HG03565 (cell line): ENCODE measurements around the gene TEAD1.
"Not testable (repeated sequence)": the region's sequence is repeated elsewhere in the genome, so short reads cannot be mapped to it uniquely, and the experiment has no call there.

Source experiments
- ATAC-seq: cut with Tn5 transposase; IDR thresholded peaks from one replicate; pipeline ENCODE4 v1.9.1; 2021; ENCODE audit warnings: mild to moderate bottlenecking, moderate library complexity; ENCODE audit not compliant: unreplicated experiment

The TEAD1 gene

DNA sequence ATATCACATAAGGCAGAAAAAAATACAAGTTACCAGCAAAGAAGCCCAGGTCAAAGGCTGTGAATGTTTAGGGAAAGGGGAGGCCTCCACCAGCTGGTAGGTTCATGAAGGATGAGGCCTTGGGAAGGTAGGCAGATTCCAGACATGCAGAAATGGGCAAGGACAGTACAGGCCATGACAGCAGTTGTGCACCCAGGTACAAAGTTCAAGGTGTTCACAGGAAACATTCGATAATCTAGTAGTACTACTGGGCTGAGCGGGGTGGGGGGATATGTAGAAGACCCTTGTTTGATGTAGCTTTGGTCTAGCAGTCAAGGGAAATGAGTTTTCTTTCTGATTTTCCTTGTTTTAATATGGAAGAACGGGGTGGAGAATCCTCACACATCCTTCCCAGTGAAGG is 182.1 kb downstream of the TEAD1 start:
- ATAC-seq = no peak

DNA sequence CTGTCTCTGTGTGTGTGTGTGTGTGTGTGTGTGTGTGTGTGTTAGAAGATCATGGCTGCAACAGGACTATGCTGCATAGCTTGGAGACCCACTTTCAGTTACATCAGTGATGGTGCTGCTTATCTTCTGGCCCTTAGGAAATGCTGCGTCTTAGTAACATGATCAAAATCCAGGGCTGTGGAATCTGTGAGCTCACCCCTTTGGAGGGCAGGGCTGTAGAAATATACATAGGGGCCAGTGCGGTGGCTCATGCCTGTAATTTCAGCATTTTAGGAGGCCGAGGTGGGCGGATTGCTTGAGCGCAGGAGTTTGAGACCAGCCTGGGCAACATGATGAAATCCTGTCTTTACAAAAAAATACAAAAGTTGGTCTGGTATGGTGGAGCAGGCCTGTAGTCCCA is 183.4 kb downstream of the TEAD1 start:
- no peak for ATAC-seq

DNA sequence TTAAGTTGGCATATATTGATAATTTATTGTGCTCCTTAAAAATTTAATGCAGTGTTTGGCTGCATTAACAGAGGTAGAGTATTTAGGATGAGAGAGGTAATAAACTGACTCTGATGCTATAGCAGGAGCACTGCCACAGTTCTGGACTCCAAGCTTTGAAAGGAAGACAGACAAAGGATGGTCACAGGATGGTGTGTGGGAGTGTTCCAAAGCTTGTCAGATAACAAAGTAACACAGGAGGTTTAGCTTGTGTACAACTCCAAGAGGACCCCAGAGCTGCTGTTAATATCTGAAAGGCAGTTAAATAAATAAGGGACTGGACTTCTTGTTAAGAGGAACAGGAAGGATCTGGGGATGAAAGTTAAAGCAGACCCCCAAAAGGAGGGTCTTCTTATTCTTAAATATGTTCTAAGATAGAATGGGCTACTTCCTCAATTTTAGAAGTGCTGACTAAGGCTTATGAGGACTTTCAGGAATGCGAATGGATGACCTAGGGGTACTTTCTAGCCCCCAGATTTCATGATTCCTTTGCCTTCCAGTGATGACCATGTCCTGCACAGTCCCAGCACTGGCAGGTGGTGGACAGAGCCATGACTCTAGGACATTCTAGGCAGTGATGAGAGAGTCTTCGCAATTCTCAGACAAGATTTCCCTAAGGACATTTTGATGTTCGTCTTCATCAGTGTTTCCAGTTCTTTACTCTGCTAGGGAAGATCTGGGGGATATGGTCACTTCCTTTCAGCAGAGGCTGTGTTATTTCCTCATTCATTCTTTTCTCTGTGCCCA is 185.8 kb downstream of the TEAD1 start:
- no peak for ATAC-seq

DNA sequence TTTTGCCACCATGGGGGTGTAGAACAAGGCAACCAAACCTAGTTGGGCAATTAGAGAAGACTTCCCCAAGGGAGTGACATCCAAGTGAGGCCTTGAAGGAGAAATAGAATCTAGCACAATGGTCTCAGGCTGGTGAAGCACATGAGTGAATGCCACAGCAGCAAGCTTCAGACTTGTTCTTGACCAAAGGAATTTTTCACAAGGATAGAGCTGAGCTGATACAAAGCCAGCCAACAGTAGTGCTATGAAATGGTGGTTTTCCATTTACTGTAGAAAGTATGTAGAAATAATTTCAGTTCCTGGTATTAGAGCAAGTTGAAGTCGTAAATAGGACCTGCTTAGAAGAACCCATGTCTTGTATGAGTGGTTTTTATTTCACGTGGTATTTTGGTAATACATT is 186.6 kb downstream of the TEAD1 start:
- no peak for ATAC-seq

DNA sequence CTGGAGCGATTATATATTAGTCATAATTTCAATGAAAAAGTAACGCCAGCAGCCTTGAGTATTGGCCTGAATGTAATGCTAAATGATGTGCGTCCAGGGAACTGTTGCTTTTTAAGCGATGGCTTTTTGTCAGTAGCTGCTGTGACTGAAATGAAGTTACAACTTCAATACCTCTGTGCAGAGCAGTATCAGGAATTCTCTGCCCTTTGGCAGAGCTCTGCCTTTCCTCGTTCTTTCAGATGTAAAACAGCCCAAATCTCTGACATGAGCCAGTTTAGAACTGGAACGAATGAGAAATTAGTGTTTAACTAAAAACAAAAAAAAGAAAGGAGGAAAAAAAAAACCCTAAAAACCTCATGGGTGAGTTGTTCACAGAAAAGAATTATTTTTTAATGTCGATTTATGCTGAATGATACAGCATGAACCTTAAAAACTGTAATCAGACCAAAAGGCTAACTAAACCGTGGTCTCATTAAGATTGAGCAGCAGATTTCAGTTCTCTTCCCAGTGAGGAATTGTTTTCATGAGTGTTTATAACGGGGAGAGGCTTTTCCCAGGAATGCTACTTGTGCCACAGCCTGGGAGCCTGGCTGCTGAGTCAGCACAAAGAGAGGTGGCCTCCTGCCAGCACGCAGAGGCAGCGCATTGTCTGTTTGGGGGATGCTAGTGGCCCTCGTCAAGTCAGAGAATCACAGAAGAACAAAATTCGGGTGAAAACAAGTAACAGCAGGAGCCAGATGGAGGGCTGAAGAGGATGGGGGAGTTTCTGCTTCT is 188.7 kb downstream of the TEAD1 start:
- ATAC-seq = no peak

DNA sequence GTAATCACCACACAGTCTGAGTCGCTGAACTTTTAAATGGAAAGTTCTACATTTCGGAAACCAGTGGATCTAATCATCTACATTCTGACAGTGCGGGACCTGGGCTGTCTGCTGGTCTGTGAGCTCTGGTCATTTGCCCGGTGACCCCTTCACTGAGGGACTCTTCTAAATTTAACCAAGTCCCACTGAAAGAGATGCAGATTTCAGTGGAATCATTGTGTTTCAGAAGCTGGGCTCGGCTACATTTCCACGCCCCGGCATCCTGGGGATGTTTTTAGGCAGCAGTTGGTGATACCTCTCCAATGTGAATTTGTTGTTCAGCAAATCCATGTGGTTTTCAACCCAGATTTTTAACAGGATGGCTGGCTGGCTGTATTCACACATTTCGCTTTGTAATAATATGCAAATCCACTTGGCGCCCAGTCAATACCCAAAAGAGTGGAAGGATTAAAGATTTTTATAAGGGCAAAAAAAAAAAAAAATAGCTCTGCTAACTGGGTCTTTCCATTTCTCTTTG is 189.4 kb downstream of the TEAD1 start:
- no peak for ATAC-seq

DNA sequence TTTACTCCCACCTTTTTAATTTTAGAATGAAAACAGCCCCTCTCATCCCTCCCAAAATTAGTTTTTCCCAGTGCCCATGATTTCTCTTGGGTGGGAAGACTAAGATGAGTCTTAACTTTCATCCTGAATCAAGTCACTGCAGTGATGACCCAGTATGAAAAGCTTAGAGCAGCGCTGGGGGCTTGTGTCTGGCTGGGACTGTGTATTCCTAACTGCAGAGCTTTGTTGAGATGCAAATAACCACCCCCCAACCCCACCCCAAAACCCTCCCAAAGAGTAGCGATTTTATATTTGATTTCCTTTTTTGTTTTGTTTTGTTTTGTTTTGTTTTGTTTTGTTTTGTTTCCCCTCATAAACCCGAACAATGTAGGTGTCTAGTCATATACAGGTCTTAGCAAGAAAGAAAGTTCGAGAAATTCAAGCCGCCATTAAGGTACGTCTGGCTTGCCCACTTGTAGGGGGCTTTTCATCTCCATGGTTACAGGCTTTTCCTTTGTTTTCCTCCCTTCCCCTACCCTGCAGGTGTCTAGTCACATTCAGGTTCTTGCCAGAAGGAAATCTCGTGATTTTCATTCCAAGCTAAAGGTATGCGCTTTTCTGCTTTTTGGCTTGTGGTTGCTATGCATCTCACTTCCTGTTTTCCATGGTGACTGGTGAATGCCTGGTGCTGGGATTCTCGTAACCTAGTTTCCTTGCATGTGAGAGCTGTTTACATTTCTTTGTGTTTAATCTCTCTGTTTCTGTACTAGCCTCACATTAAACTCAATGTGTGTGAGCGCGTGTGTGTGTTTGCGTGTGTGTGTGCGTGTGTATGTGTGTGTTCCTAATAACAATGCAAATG is 190.3 kb downstream of the TEAD1 start:
- no peak for ATAC-seq

DNA sequence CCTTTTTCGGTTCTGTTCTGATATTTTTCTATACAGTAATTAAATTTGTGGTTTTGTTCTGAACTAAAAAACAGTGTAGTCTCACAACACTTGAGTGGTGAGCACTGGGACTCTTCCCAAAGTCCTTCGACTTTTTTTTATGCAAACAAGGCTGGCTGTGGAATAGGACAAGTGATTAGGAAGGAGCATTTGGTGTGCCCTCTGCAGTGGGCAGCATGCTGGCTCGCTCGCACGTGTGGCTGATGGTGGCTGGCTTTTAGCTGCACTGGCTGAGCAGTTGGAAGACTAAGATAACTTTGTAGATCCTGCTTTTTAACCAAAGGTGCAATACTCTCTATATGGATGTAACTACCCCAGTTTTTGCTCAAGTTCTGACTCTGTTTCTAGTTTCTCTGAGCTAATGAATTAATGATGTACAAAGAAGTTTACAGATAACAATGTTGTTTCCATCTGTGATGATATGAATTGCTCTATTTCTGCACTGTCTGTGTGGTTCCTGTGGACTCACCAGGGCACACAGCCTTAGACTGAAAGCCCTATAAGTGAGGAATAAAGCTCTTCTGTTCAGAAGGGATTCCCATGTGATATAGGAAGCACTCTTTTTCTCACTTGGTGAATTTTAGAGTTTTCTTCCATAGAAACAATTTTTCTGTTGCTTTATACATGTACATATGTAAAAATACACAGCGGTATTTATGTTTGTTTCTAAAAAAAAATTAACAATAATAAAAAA is 191.8 kb downstream of the TEAD1 start:
- ATAC-seq = no peak

DNA sequence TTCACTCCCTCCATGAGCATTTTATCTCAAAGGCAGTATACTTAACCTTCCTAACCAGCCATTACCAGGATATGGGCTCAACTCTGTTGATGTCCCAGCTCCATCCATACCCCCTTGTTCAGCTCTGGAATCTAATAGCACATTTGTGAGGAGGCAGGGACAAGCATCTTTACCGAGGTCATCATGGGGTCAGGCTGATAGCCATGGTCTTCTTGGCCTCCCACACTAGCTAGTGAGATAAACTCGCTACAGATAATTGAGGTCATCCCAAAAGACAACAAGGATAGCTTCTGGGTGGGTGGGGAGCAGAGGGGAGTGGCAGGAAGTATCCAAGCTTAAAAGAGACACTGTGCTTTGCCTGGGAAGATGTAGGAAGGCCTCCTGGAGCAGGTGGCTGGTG is 193.3 kb downstream of the TEAD1 start:
- ATAC-seq = no peak

DNA sequence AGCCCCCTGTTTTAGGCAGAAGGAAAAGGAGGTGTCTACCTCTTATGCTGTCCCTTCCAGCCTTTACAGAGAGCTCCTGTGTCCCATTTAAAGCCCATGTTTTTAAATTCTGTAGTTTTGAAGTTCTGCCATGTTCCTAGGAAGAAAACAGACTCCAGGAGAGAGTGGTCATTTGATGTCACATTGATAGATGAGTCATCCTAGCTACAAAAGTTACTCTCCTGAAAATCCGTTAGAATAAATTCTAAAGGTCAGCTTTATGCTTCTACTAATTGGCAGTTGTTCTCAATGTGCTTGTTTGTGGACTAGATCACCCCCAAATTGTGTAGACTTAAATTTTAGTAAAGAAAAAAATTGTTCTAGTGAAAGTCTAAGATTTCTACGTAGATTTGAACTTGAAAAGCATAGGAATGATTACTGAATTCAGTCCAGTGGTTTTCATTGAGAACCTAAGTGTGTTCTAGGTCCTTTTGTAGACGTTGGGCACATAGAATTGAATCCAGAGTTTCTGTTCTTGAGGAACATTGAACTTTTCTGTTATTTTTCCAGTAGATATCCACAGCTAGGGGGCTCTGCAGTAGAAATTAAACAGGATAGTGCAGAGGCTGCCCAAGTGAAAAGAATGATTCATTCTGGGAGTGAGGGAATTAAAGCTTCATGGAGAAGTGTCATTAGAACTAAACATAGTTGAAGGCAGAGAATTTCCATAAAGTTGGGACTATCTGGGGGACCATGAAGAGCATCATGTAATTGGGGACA is 194.3 kb downstream of the TEAD1 start:
- ATAC-seq = no peak

DNA sequence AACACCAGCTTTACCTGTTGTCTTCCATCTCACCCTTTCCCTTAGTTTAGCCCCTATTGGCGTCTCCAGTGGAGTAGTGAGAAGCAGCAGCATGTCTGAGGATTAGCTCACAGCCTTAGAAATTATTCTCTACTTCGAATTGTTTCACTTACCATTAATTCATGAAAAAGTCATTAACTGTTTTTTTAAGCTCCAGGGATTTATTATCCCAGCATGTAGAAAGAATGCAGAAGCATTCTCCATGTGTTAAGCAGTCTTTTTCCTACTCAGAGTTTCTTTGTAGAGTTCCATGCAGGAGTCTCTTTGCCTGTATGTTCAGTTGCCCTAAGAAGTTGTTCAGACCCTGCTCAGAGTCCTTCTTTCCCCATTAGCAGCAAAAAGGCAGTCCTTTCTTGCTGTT is 197.0 kb downstream of the TEAD1 start:
- ATAC-seq = no peak

DNA sequence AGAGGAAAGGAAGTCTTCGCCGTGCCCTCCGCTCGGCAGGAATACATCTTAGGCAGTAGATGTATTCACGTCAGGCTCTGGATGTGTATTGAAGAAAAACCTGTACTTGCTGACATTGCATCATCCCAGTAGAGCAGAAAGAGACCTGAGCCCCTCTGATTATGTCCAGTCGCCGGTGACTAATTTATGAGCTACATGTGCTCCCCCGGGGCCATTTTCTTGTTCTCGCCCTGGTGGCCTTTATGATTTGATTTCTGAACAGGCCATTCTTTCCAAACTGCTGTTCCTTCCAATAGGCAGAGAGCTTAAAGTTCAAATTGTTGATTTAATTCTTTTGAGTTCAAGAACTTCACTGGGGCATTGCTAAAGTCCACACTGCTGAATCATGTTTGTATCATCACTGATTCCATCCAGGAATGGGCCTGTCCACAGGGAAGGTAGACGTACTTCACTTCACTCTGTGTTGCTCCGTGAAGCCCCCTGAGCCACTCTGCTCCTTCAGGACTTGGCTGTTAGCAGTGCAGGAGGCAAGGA is 197.6 kb downstream of the TEAD1 start:
- ATAC-seq = no peak

DNA sequence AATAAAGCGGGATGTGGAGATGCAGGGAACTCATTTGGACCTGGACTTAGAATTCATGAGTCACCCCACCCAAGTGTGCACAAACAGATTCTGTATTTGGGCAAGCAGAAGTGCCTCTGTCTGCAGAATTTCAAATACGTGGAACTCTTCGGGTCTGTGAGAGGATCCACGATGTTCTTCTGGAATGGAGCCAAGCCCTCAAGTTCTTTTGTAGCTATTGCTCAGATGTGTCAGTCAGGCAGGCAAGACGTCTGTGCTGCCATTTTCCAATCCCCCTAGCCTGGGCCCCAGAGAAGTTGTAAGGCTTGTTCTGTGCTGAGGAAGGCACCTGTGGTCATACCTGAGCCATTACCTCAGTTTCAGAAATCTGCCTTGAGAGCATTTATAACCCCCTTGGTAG is 202.1 kb downstream of the TEAD1 start:
- ATAC-seq = no peak

DNA sequence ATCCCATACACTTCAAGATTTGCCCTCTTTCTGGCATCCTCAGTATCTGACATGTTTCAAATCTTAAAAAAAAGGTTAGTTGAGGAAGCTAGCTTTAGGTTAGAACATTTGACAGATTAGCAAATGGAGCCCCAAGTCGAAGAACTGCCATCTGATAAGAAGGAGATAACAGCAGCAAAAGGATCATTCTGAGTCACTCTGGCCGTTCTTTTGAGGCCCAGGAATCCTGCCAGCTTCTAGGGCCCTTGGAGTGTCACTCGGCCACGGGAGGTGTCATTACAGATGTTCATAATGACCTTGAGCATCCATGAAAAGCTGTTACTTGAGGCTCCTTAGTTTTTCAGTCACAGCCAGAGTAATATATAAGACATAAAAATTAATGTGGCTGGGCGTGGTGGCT is 202.8 kb downstream of the TEAD1 start:
- ATAC-seq = no peak

DNA sequence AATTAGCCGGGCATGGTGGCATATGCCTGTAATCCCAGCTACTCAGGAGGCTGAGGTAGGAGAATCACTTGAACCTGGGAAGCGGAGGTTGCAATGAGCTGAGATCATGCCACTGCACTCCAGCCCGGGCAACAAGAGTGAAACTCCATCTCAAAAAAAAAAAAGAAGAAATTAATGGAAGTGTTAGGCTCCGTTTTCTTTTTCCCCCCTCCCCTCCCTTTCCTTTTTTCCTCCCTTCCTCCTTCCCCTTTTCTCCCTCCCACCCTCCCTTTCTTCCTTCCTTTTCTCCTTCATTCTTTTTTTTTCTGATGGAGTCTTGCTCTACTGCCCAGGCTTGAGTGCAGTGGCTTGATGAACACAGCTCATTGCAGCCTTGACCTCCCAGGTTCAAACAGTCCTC is 203.3 kb downstream of the TEAD1 start:
- ATAC-seq = not testable (repeated sequence)

DNA sequence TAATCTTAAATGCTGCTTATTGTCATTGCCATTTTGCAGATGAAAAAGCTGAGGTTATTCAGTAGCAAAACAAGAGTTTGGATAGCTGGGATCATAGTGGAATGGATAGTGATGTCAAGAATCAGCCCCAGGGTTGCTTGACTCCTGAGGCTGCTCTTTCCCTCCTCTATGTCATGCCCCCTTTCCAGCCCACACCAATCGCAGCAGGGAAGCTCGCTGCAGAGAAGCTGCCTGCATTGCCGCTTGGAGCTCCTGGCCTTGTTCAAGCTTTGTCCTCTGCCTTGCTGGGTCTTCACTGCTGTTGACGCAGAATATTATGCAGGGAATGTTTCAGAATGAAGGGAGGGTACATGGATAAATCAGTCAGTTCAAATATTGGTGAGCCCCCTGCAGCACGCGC is 206.1 kb downstream of the TEAD1 start:
- ATAC-seq = no peak

DNA sequence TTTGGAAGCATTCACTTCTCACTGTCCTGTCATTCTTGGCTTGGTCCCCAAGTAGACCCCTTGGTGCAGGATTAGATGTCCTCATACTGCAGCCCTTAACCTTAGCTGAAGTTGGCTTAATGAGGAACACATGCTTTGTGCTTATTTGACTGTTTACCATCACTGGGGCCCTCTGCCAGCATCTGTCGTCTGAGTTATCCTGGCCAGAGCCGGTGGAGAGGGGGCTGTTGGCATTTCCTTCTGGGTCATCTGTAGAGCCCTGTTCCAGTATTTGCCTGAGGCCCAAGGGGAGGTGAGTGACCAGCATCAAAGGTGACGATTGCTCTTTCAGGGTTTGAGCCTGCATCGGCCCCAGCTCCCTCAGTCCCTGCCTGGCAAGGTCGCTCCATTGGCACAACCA is 208.4 kb downstream of the TEAD1 start:
- no peak for ATAC-seq

DNA sequence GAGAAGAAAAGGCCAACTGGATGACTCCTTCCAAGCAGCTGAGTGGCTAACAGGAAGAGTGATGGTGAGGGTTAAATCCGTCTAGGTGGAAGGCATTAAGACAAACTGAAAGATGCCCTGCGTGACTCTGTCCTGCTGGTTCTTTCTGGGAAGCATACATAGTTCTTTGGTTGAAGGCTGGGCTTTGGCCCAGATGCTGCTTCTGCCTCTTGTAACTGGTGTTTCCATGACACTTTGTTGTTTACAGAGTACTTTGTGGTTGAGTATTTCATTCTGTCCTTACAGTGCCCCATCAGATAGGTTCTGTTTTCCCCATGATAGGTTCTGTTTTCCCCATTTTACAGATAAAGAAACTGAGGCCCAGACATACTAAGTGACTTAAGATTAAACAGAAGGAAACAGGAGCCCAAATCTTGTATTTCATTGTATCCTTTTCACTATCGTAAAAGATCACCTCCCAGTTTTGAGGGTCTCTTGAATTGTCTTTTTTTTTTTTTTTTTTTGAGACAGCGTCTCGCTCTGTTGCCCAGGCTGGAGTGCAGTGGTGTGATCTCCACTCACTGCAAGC is 210.6 kb downstream of the TEAD1 start:
- no peak for ATAC-seq

DNA sequence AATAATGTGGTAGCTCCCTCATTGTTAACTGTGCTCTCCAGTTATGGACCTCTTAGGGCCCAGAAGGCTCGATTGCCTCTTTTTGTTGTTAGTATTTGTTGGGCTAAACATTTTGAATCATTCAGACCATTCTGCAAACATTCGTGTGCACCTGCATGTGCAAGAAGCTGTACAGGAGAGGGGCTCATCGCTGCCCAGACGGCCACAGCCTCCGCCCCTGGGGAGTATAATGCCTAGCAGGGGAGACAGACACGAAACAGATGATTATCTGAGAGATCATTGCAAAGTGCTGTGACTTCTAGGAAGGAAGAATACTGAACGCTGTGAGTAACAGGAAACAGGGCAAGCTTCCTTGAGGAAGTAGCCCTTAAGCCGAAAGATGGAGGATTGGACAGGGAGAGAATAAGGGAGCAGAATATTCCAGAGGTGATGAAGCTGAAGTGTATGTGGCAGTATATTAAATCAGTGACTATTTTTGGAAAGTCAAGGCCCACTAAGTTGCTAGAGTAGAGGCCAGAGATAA is 211.6 kb downstream of the TEAD1 start:
- no peak for ATAC-seq
